HCT116 (cell line): Measurements from ENCODE around the gene CUX1. TPM values are rescaled to one million over a fixed set of nuclear protein-coding genes. Genes with fewer than 3 reads are reported as not detected.

Experiments
- ATAC-seq: fragments of 200-7000 bp; cut with Tn5 transposase; 2 replicates; pipeline ENCODE4 v1.9.1; 2020; ENCODE audit warnings: mild to moderate bottlenecking, moderate library complexity
- BruUV-seq: library from RNA; stranded (reverse); fragments of 400-500 nt; replicated peaks from 2 replicates; lab custom pipeline; 2021; lab: Mats Ljungman, UMichigan
- CTCF ChIA-PET: fragments of 300-600 bp; sonication (Branson Sonifier 250); formaldehyde crosslinking; loops from one replicate; lab custom pipeline; 2021; ENCODE audit warnings: antibody characterized with exemption; lab: Charles Lee
- POLR2A ChIA-PET: fragments of 300-600, 350-600 bp; sonication (Branson Sonifier 250); formaldehyde crosslinking; loops from one replicate; lab custom pipeline; 2021; ENCODE audit warnings: antibody characterized with exemption; lab: Charles Lee
- RAD21 ChIA-PET, 2 experiments: fragments of 300-600 bp; sonication (Branson Sonifier 250); formaldehyde crosslinking; loops; one replicate each; lab custom pipeline; 2023; ENCODE audit warnings: low total read pairs in 2 of 2; ENCODE audit not compliant: uncharacterized antibody in 2 of 2, unreplicated experiment in 2 of 2, low non-redundant PET in 1 of 2; lab: Charles Lee
- DNase-seq: peaks from one replicate; pipeline ENCODE4 v3.0.0-alpha.2; 2010; ENCODE audit warnings: low read depth, low spot score
- H2AFZ ChIP-seq: fragments of 200-600 bp; shearing (Covaris generic), sonication (generic); 2 replicates; pipeline ENCODE4 v1.6.1; 2017; ENCODE audit warnings: low read depth, mixed run types, mixed read lengths, antibody characterized with exemption, low read length; ENCODE audit not compliant: poor library complexity, severe bottlenecking
- H3K27ac ChIP-seq: 2 replicates; pipeline ENCODE4 v1.5.1; 2012; ENCODE audit warnings: low read depth, low read length
- H3K27me3 ChIP-seq: fragments of 200-600 bp; sonication (generic); 2 replicates; pipeline ENCODE4 v1.6.1; 2016; ENCODE audit warnings: mixed run types, low read length, mixed read lengths; ENCODE audit not compliant: insufficient read depth
- H3K36me3 ChIP-seq, 2 experiments: fragments of 200-500 bp in 1 of 2; fragments of 200-600 bp in 1 of 2; sonication (Bioruptor generic) in 1 of 2; sonication (generic) in 1 of 2; 2 replicates each; pipeline versions ENCODE4 v1.5.1 to v1.6.1; 2014 to 2016; ENCODE audit warnings: low read length in 2 of 2, inconsistent platforms in 1 of 2, mixed read lengths in 1 of 2, mixed run types in 1 of 2; ENCODE audit not compliant: insufficient read depth in 2 of 2, control insufficient read depth in 1 of 2
- H3K4me1 ChIP-seq, 2 experiments: fragments of 200-600 bp in 1 of 2; sonication (generic) in 1 of 2; 2 replicates each; pipeline versions ENCODE4 v1.5.1 to v1.6.1; 2012 to 2017; ENCODE audit warnings: low read length in 2 of 2, inconsistent platforms in 1 of 2, mild to moderate bottlenecking in 1 of 2, mixed read lengths in 1 of 2, mixed run types in 1 of 2, moderate library complexity in 1 of 2; ENCODE audit not compliant: insufficient read depth in 2 of 2, control insufficient read depth in 1 of 2
- H3K4me2 ChIP-seq: fragments of 200-600 bp; sonication (generic); 2 replicates; pipeline ENCODE4 v1.6.1; 2017; ENCODE audit warnings: mixed run types, low read length, mixed read lengths
- H3K4me3 ChIP-seq, 2 experiments: fragments of 200-600 bp in 1 of 2; sonication (generic) in 1 of 2; replicated peaks in 1 of 2; 2 replicates each; pipeline ENCODE4 v1.5.1; 2011 to 2016; ENCODE audit warnings: low read length in 2 of 2, control low read depth in 1 of 2, low read depth in 1 of 2, mild to moderate bottlenecking in 1 of 2, mixed read lengths in 1 of 2, mixed run types in 1 of 2
- H3K79me2 ChIP-seq: fragments of 200-600 bp; sonication (generic); 2 replicates; pipeline ENCODE4 v1.6.1; 2017; ENCODE audit warnings: mild to moderate bottlenecking, mixed run types, low read length, moderate library complexity, mixed read lengths; ENCODE audit not compliant: insufficient read depth
- H3K9ac ChIP-seq: fragments of 200-600 bp; sonication (generic); 2 replicates; pipeline ENCODE4 v1.6.1; 2016; ENCODE audit warnings: low read length, mixed read lengths
- H3K9me2 ChIP-seq: fragments of 200-600 bp; sonication (generic), shearing (Covaris generic); 2 replicates; pipeline ENCODE4 v1.6.1; 2017; ENCODE audit warnings: mixed run types, mild to moderate bottlenecking, moderate library complexity; ENCODE audit not compliant: insufficient read depth
- H3K9me3 ChIP-seq, 2 experiments: fragments of 200-500 bp in 1 of 2; fragments of 200-600 bp in 1 of 2; sonication (Bioruptor generic) in 1 of 2; sonication (generic) in 1 of 2; 2 replicates each; pipeline ENCODE4 v1.6.1; 2014 to 2017; ENCODE audit warnings: low read length in 2 of 2, mixed read lengths in 2 of 2, inconsistent platforms in 1 of 2, low read depth in 1 of 2, mild to moderate bottlenecking in 1 of 2, mixed run types in 1 of 2, moderate library complexity in 1 of 2; ENCODE audit not compliant: control insufficient read depth in 1 of 2, insufficient read depth in 1 of 2
- H4K20me1 ChIP-seq: fragments of 200-600 bp; sonication (generic), shearing (Covaris generic); 2 replicates; pipeline ENCODE4 v1.6.1; 2017; ENCODE audit warnings: mixed run types, mild to moderate bottlenecking, moderate library complexity; ENCODE audit not compliant: insufficient read depth
- ATF3 ChIP-seq: IDR thresholded peaks from 2 replicates; pipeline ENCODE4 v1.6.1; 2012
- CTCF ChIP-seq, 3 experiments: fragments of 200-600 bp in 1 of 3; sonication (generic) in 1 of 3; IDR thresholded peaks in 2 of 3; conservative IDR thresholded peaks in 1 of 3; 2 replicates each; pipeline ENCODE4 v1.5.1; 2012 to 2017; ENCODE audit warnings: low read depth in 2 of 3, low read length in 2 of 3, antibody characterized with exemption in 1 of 3, borderline replicate concordance in 1 of 3, control low read depth in 1 of 3, mild to moderate bottlenecking in 1 of 3, mixed read lengths in 1 of 3, mixed run types in 1 of 3, moderate library complexity in 1 of 3; ENCODE audit not compliant: insufficient read depth in 1 of 3
- EZH2 ChIP-seq: fragments of 200-600 bp; sonication (generic); IDR thresholded peaks from 2 replicates; pipeline ENCODE4 v1.6.1; 2017; ENCODE audit warnings: antibody characterized with exemption, mixed run types
- EZH2phosphoT487 ChIP-seq: fragments of 200-600 bp; IDR thresholded peaks from 2 replicates; pipeline ENCODE4 v1.6.1; 2018; ENCODE audit warnings: antibody characterized with exemption, borderline replicate concordance
- FOSL1 ChIP-seq: IDR thresholded peaks from 2 replicates; pipeline ENCODE4 v1.6.1; 2012; ENCODE audit warnings: low read depth
- JUND ChIP-seq: IDR thresholded peaks from 2 replicates; pipeline ENCODE4 v1.6.1; 2012
- MAX ChIP-seq: IDR thresholded peaks from 2 replicates; pipeline ENCODE4 v1.6.1; 2012
- POLR2A ChIP-seq: IDR thresholded peaks from 2 replicates; pipeline ENCODE4 v1.7.0; 2011; ENCODE audit warnings: borderline replicate concordance; ENCODE audit not compliant: insufficient read depth, insufficient read length; ENCODE audit errors: extremely low read depth
- POLR2AphosphoS5 ChIP-seq: IDR thresholded peaks from 2 replicates; pipeline ENCODE4 v1.6.1; 2011; ENCODE audit warnings: mild to moderate bottlenecking, low read depth, low read length, moderate library complexity
- SIN3A ChIP-seq: IDR thresholded peaks from 2 replicates; pipeline ENCODE4 v1.6.1; 2012; ENCODE audit warnings: low read depth
- SRF ChIP-seq: IDR thresholded peaks from 2 replicates; pipeline ENCODE4 v1.6.1; 2012; ENCODE audit warnings: low read depth
- ZBTB33 ChIP-seq: IDR thresholded peaks from 2 replicates; pipeline ENCODE4 v1.6.1; 2011; ENCODE audit warnings: mild to moderate bottlenecking, low read length, moderate library complexity; ENCODE audit not compliant: insufficient replicate concordance; ENCODE audit errors: extremely low read depth
- intact Hi-C: fragments of 100-400 bp; cut with micrococcal nuclease; formaldehyde crosslinking; loops from 2 replicates; pipeline ENCODE4 v1.10.0; 2022
- total RNA-seq: library from RNA; stranded (reverse); gene quantifications from one replicate; pipeline ENCODE4 v1.2.1, GENCODE V29; 2021; ENCODE audit not compliant: unreplicated experiment

Gene CUX1
- total RNA-seq, 1 experiment from 2014 or later = 68.9 TPM

- ChIA-PET RAD21 (no interaction called here), CTCF (no interaction called here), POLR2A (no interaction called here)
- TF ChIP-seq JUND = no peak
- no peak for TF ChIP-seq SRF
- no peak for TF ChIP-seq POLR2A
- TF ChIP-seq EZH2 = no peak
- no peak for TF ChIP-seq ZBTB33
- TF ChIP-seq ATF3 = no peak
- no peak for TF ChIP-seq POLR2AphosphoS5
- no peak for ATAC-seq
- no peak overlapping the region for H3K4me3 ChIP-seq
- H3K9ac ChIP-seq = no peak overlapping the region
- no peaks in the 10 kb centered on the region for H3K9me3 ChIP-seq
- intact Hi-C loops = no loop called here
- DNase-seq = no peak
- H3K27ac ChIP-seq = no peak overlapping the region
- no peaks in the 10 kb centered on the region for H3K27me3 ChIP-seq
- H3K9me2 ChIP-seq = no peaks in the 10 kb centered on the region
- peaks cover 97% of the 10 kb centered on the region for H3K79me2 ChIP-seq
- H3K36me3 ChIP-seq = no peaks in the 10 kb centered on the region; a peak in 1 of 4 replicates
- H2AFZ ChIP-seq = no peak overlapping the region
- H3K4me1 ChIP-seq = no peaks in the 10 kb centered on the region
- H3K4me2 ChIP-seq = no peak overlapping the region
- H4K20me1 ChIP-seq = no peaks in the 10 kb centered on the region
- no TSS peak for BruUV-seq
Measured at GRCh38 chr7:101832205-101832631, 14.8 kb downstream of the CUX1 start.

- H4K20me1 ChIP-seq = no peaks in the 10 kb centered on the region
- no peaks in the 10 kb centered on the region; a peak in 1 of 4 replicates for H3K36me3 ChIP-seq
- no peaks in the 10 kb centered on the region for H3K4me1 ChIP-seq
- ChIA-PET RAD21 (no interaction called here), CTCF (no interaction called here), POLR2A (no interaction called here)
- DNase-seq = no peak
- H3K79me2 ChIP-seq = peaks cover 97% of the 10 kb centered on the region
- BruUV-seq = no TSS peak
- H3K4me2 ChIP-seq = no peak overlapping the region
- intact Hi-C loops = no loop called here
- no peaks in the 10 kb centered on the region for H3K9me2 ChIP-seq
- H3K27me3 ChIP-seq = no peaks in the 10 kb centered on the region
- H3K4me3 ChIP-seq = no peak overlapping the region
- H3K9me3 ChIP-seq = no peaks in the 10 kb centered on the region
- no peak overlapping the region for H3K27ac ChIP-seq
- H2AFZ ChIP-seq = no peak overlapping the region
- H3K9ac ChIP-seq = no peak overlapping the region
- no peak for ATAC-seq
- TF ChIP-seq CTCF (IDR thresholded peaks at IDR 0.05 in 2 of 3, conservative IDR thresholded peaks at IDR 0.05 in 1 of 3; ENCODE audit: borderline replicate concordance in 1 of 3, insufficient read depth in 1 of 3, low read depth in 2 of 3, low read length in 2 of 3) (no peak), FOSL1 (no peak), POLR2A (no peak), EZH2phosphoT487 (no peak), JUND (no peak), MAX (no peak), SIN3A (no peak)
Measured at GRCh38 chr7:101832685-101833375, 15.4 kb downstream of the CUX1 start.
